PC-9 (cell line): Measurements from ENCODE around the gene LONP2. TPM values are rescaled to one million over a fixed set of nuclear protein-coding genes. Genes with fewer than 3 reads are reported as not detected.

Experiments
- BruUV-seq: library from RNA; stranded (reverse); fragments of 400-500 nt; replicated peaks from 2 replicates; lab custom pipeline; 2021; lab: Mats Ljungman, UMichigan
- CTCF ChIA-PET: fragments of 300-600 bp; sonication (Branson Sonifier 250); formaldehyde crosslinking; loops from one replicate; lab custom pipeline; 2022; ENCODE audit warnings: antibody characterized with exemption; lab: Charles Lee
- POLR2A ChIA-PET: fragments of 300-600 bp; sonication (Branson Sonifier 250); formaldehyde crosslinking; loops from one replicate; lab custom pipeline; 2022; ENCODE audit warnings: antibody characterized with exemption; ENCODE audit not compliant: unreplicated experiment; lab: Charles Lee
- DNase-seq, 2 experiments: peaks; one replicate each; pipeline versions ENCODE4 v3.0.0 to v3.0.0-alpha.2; 2015 to 2022; ENCODE audit warnings: mixed read lengths in 1 of 2
- H2AFZ ChIP-seq: fragments of 200-600 bp; sonication (generic); 2 replicates; pipeline ENCODE4 v1.8.1; 2017; ENCODE audit warnings: antibody characterized with exemption
- H3F3A ChIP-seq: fragments of 200-600 bp; sonication (generic); 2 replicates; pipeline ENCODE4 v1.8.1; 2017; ENCODE audit warnings: antibody characterized with exemption, mild to moderate bottlenecking, low read depth; ENCODE audit not compliant: insufficient read depth
- H3K27ac ChIP-seq: fragments of 200-600 bp; sonication (generic); 2 replicates; pipeline ENCODE4 v1.6.1; 2016; ENCODE audit warnings: mixed run types
- H3K27me3 ChIP-seq: fragments of 200-600 bp; sonication (generic); 2 replicates; pipeline ENCODE4 v1.6.1; 2016; ENCODE audit warnings: low read depth, mixed run types; ENCODE audit not compliant: insufficient read depth
- H3K36me3 ChIP-seq: fragments of 200-600 bp; sonication (generic); 2 replicates; pipeline ENCODE4 v1.6.1; 2016; ENCODE audit warnings: low read depth, mixed run types
- H3K4me1 ChIP-seq: fragments of 200-600 bp; sonication (generic); replicated peaks from 2 replicates; pipeline ENCODE4 v1.6.1; 2016; ENCODE audit warnings: mixed run types; ENCODE audit not compliant: insufficient read depth
- H3K4me2 ChIP-seq: fragments of 200-600 bp; sonication (generic); 2 replicates; pipeline ENCODE4 v1.6.1; 2017; ENCODE audit warnings: mixed run types
- H3K4me3 ChIP-seq: fragments of 200-600 bp; sonication (generic); 2 replicates; pipeline ENCODE4 v1.6.1; 2016; ENCODE audit warnings: mixed run types
- H3K79me2 ChIP-seq: fragments of 200-600 bp; sonication (generic); 2 replicates; pipeline ENCODE4 v1.6.1; 2017; ENCODE audit warnings: low read depth, mixed run types
- H3K9me2 ChIP-seq: fragments of 200-600 bp; sonication (generic); 2 replicates; pipeline ENCODE4 v1.8.1; 2017; ENCODE audit warnings: mild to moderate bottlenecking; ENCODE audit not compliant: insufficient read depth
- H3K9me3 ChIP-seq: fragments of 200-600 bp; sonication (generic); 2 replicates; pipeline ENCODE4 v1.8.1; 2016; ENCODE audit warnings: low read depth; ENCODE audit not compliant: insufficient read depth
- H4K20me1 ChIP-seq: fragments of 200-600 bp; sonication (generic); 2 replicates; pipeline ENCODE4 v1.8.1; 2017; ENCODE audit not compliant: insufficient read depth
- CTCF ChIP-seq: fragments of 200-600 bp; sonication (generic); conservative IDR thresholded peaks from 2 replicates; pipeline ENCODE4 v1.6.1; 2017; ENCODE audit warnings: mixed run types, antibody characterized with exemption, mild to moderate bottlenecking, moderate library complexity
- EZH2 ChIP-seq: fragments of 200-600 bp; sonication (generic); IDR thresholded peaks from 2 replicates; pipeline ENCODE4 v1.8.0; 2017; ENCODE audit warnings: antibody characterized with exemption, low read depth
- intact Hi-C: fragments of 100-400 bp; cut with micrococcal nuclease; formaldehyde crosslinking; loops from one replicate; pipeline ENCODE4 v1.10.0; 2022; ENCODE audit not compliant: unreplicated experiment
- total RNA-seq: library from RNA; stranded (reverse); gene quantifications from 2 replicates; pipeline ENCODE4 v1.2.3, GENCODE V29; 2021

Gene LONP2
- total RNA-seq, 1 experiment from 2014 or later = 47.0 TPM

DNA sequence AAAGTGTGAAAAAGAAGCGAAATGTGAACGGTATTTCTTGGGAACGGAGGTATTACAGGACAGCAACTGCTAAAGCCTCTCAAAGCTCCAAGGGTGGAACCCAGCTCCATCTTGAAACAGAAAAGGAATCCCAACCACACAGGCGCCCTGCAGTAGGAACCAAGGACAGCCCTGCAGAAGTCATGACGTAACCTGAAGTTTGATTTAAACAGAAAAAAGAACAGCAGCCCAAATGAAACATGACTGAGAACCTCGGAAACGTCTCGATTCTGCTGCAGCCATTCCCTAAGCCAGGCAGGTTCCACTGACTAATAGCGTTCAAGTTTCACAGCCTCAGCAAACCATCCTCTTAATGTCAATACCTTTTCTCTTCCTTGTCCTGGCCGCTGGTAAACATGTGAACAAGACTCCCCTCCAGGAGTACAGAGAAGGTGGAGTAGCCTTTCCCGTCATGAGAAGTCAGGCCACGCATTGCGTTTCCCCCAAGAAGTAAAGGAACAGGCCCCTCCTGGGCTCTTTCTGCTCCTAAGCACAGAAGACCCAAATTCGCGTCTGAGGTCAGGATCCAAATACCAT is 121.0 kb downstream of the LONP2 start:
- H2AFZ ChIP-seq = no peak overlapping the region
- H3K9me3 ChIP-seq = no peaks in the 10 kb centered on the region
- H3K9me2 ChIP-seq = no peaks in the 10 kb centered on the region
- no peak for TF ChIP-seq CTCF
- TF ChIP-seq EZH2 = no peak
- peaks cover 14% of the 10 kb centered on the region; the same call in 1 of the 2 replicates for H4K20me1 ChIP-seq
- intact Hi-C loops = loop anchor here (5.0 kb wide), 2 partner anchors 162 to 242 kb away; no protein-coding TSS in a partner anchor
- peaks cover 8% of the 10 kb centered on the region; the same call in 1 of the 2 replicates for H3K36me3 ChIP-seq
- peak overlapping the region; percentile 100 for H3K27ac ChIP-seq
- peaks cover 37% of the 10 kb centered on the region for H3K4me1 ChIP-seq
- H3F3A ChIP-seq = peaks cover 26% of the 10 kb centered on the region; the same call in 1 of the 2 replicates
- BruUV-seq = no TSS peak
- ChIA-PET POLR2A (interaction anchor here (0.6 to 0.8 kb wide), 4 partner anchors 16 to 258 kb away, joined by 3 to 9 read pairs (median 4); no protein-coding TSS in a partner anchor), CTCF (interaction anchor here (0.6 to 1.2 kb wide), 2 partner anchors 27 to 258 kb away, joined by 3 to 5 read pairs; no protein-coding TSS in a partner anchor)
- peaks cover 94% of the 10 kb centered on the region for H3K79me2 ChIP-seq
- H3K27me3 ChIP-seq = no peaks in the 10 kb centered on the region
- H3K4me3 ChIP-seq = peak overlapping the region; percentile 73; the same call in 1 of the 2 replicates
- no peak for DNase-seq
- H3K4me2 ChIP-seq = peak overlapping the region; percentile 96

GRCh38 chr16:48365601-48366164 is 121.6 kb downstream of the LONP2 start:
- CTCF ChIA-PET = interaction anchor here (0.6 to 1.2 kb wide), 5 partner anchors 14 to 258 kb away, joined by 3 to 5 read pairs (median 3); no protein-coding TSS in a partner anchor
- no peak for TF ChIP-seq CTCF
- TF ChIP-seq EZH2 = no peak

More at GRCh38 chr16:48365601-48366164, 121.6 kb downstream of the LONP2 start:
- BruUV-seq = no TSS peak
- H2AFZ ChIP-seq = peak overlapping the region; percentile 71
- H3K36me3 ChIP-seq = peaks cover 8% of the 10 kb centered on the region; the same call in 1 of the 2 replicates
- peak overlapping the region; percentile 73 for H3K4me3 ChIP-seq
- no peaks in the 10 kb centered on the region for H3K27me3 ChIP-seq
- intact Hi-C loops = loop anchor here (5.0 kb wide), 2 partner anchors 162 to 242 kb away; no protein-coding TSS in a partner anchor
- H3F3A ChIP-seq = peaks cover 26% of the 10 kb centered on the region; the same call in 1 of the 2 replicates
- peaks cover 37% of the 10 kb centered on the region for H3K4me1 ChIP-seq
- H3K9me2 ChIP-seq = no peaks in the 10 kb centered on the region
- peak; percentile 77 to 92 for DNase-seq
- H3K4me2 ChIP-seq = peak overlapping the region; percentile 96
- H3K79me2 ChIP-seq = peaks cover 94% of the 10 kb centered on the region
- peak overlapping the region; percentile 100 for H3K27ac ChIP-seq
- POLR2A ChIA-PET = interaction anchor here (0.6 to 0.9 kb wide), 7 partner anchors 10 to 258 kb away, joined by 3 to 10 read pairs (median 6); no protein-coding TSS in a partner anchor
- no peaks in the 10 kb centered on the region for H3K9me3 ChIP-seq
- H4K20me1 ChIP-seq = peaks cover 14% of the 10 kb centered on the region; the same call in 1 of the 2 replicates
